ENCODE results near the gene ST6GAL1. TPM values are rescaled to one million over a fixed set of nuclear protein-coding genes. Genes with fewer than 3 reads are reported as not detected.

ST6GAL1 gene
- total and polyA plus RNA-seq, 2 of the 8 experiments (the other 6 are each of a cell fraction or from before 2014, with no cell fraction given) = 62.8 to 80.9 TPM

- Histone ChIP-seq H2AFZ (ENCODE audit: low read length) (no peak overlapping the region), H2BK5ac (ENCODE audit: low read depth, low read length) (no peak overlapping the region), H2BK20ac (ENCODE audit: low read length) (no peak overlapping the region), H3K4me3 (ENCODE audit: extremely low read depth in 1 of 4, insufficient read depth in 2 of 4, low read depth in 3 of 4, low read length in 4 of 4) (no peak overlapping the region), H3K9me3 (ENCODE audit: insufficient read depth in 2 of 2, low read depth in 1 of 2, low read length in 1 of 2) (0 out of 4 replicates have a peak, but pooled peaks cover 0 to 5% of the 10 kb centered on the region in 2 experiments), H4K91ac (replicated peaks; ENCODE audit: insufficient read length, low read length) (no peak overlapping the region), H3K4me2 (ENCODE audit: insufficient read depth in 1 of 2, low read depth in 2 of 2, low read length in 2 of 2) (no peak overlapping the region), H3K27ac (ENCODE audit: low read depth, low read length) (no peak overlapping the region), H3K23ac (ENCODE audit: insufficient read length) (no peak overlapping the region), H3K56ac (replicated peaks; ENCODE audit: insufficient read length, low read depth, low read length) (no peak overlapping the region), H3K36me3 (ENCODE audit: control insufficient read depth in 2 of 4, insufficient read depth in 4 of 4, low read length in 3 of 4) (peaks cover 4 to 53% (median 31%) of the 10 kb centered on the region in 4 experiments), H3K14ac (ENCODE audit: insufficient read length) (no peak overlapping the region), H3K27me3 (replicated peaks in 1 of 4; ENCODE audit: control insufficient read depth in 3 of 4, extremely low read depth in 1 of 4, insufficient read depth in 3 of 4, low read length in 3 of 4) (no peaks in the 10 kb centered on the region), H3K23me2 (ENCODE audit: low read depth, low read length) (no peaks in the 10 kb centered on the region), H2AK5ac (ENCODE audit: low read depth, low read length) (no peak overlapping the region), H3K79me1 (ENCODE audit: low read depth, low read length) (no peaks in the 10 kb centered on the region), H3K9ac (replicated peaks in 1 of 4; ENCODE audit: extremely low read depth in 1 of 4, low read depth in 3 of 4, low read length in 3 of 4) (no peak overlapping the region), H3K79me2 (ENCODE audit: control insufficient read depth in 1 of 2, insufficient read depth in 2 of 2, low read length in 2 of 2) (peaks cover 0 to 20% of the 10 kb centered on the region in 2 experiments; a peak in 1 of 4 replicates), H4K8ac (ENCODE audit: extremely low read depth, insufficient read depth, low read length) (no peak overlapping the region), H2BK12ac (ENCODE audit: low read depth, low read length) (no peak overlapping the region), H2BK15ac (ENCODE audit: low read length) (no peak overlapping the region), H2BK120ac (replicated peaks; ENCODE audit: low read depth, low read length) (no peak overlapping the region), H4K20me1 (replicated peaks in 1 of 2; ENCODE audit: control insufficient read depth in 1 of 2, insufficient read depth in 2 of 2, low read length in 2 of 2) (peaks cover 0 to 4% of the 10 kb centered on the region in 2 experiments), H3K4me1 (replicated peaks in 1 of 4; ENCODE audit: control insufficient read depth in 3 of 4, insufficient read depth in 4 of 4, low read length in 3 of 4) (no peaks in the 10 kb centered on the region), H3K4ac (replicated peaks; ENCODE audit: insufficient read length, low read depth, low read length) (no peak overlapping the region), H4K5ac (ENCODE audit: insufficient read length, low read depth, low read length) (no peak overlapping the region), H3K18ac (ENCODE audit: extremely low read depth, low read length) (no peak overlapping the region)
- FAIRE-seq (no peak), DNase-seq (ENCODE audit: low read depth in 1 of 2, low spot score in 2 of 2) (no peak)
- ChIA-PET CTCF (ENCODE audit: partially characterized antibody) (interaction anchor here (0.6 to 1.8 kb wide), 12 partner anchors 14 to 111 kb away, joined by 3 to 8 read pairs (median 3); no protein-coding TSS in a partner anchor), POLR2A (ENCODE audit: partially characterized antibody) (no interaction called here)
- whole genome bisulfite sequencing, 2 experiments (ENCODE audit: extremely low coverage in 1 of 2, insufficient coverage in 1 of 2, insufficient read length in 1 of 2, insufficient replicate concordance in 2 of 2, low coverage in 1 of 2, low lambda C conversion rate in 2 of 2, missing lambda C conversion rate in 1 of 2) = 94% methylated on average over 4 of the region's 4 CpGs; no CpG with 5 or more reads in 1 of the 2 experiments
- TF ChIP-seq RAD21 (IDR thresholded peaks at IDR 0.05 in 1 of 2, conservative IDR thresholded peaks at IDR 0.05 in 1 of 2; ENCODE audit: low read depth in 2 of 2, low read length in 2 of 2) = 0 out of 4 replicates have a peak, but pooled peaks of 1 of the 2 experiments have one; percentile 4
- TF ChIP-seq, protein P1, sequence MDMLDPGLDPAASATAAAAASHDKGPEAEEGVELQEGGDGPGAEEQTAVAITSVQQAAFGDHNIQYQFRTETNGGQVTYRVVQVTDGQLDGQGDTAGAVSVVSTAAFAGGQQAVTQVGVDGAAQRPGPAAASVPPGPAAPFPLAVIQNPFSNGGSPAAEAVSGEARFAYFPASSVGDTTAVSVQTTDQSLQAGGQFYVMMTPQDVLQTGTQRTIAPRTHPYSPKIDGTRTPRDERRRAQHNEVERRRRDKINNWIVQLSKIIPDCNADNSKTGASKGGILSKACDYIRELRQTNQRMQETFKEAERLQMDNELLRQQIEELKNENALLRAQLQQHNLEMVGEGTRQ (IDR thresholded peaks at IDR 0.05; ENCODE audit: low read length) = no peak
These were observed 114.7 kb downstream of the ST6GAL1 start for GRCh38 chr3:187044867-187045552.

All from H1 (cell line).